Measurements from ENCODE around the gene ANKK1. TPM values are rescaled to one million over a fixed set of nuclear protein-coding genes. Genes with fewer than 3 reads are reported as not detected.

The ANKK1 gene
- total and polyA plus RNA-seq, 2 of the 8 experiments (the other 6 are each of a cell fraction or from before 2014, with no cell fraction given) = 0.11 TPM; not detected in 1

GRCh38 chr11:113392236-113392921 lies 4.8 kb downstream of the ANKK1 start:
- H3K14ac ChIP-seq (ENCODE audit: insufficient read length) = no peak overlapping the region
- H3K79me2 ChIP-seq (ENCODE audit: control insufficient read depth in 1 of 2, insufficient read depth in 2 of 2, low read length in 2 of 2) = no peaks in the 10 kb centered on the region
- CTCF ChIA-PET (ENCODE audit: partially characterized antibody) = interaction anchor here (1.2 to 1.4 kb wide), 2 partner anchors 103 to 336 kb away, joined by 3 read pairs; no protein-coding TSS in a partner anchor
- WGBS, 2 experiments (ENCODE audit: extremely low coverage in 1 of 2, insufficient coverage in 1 of 2, insufficient read length in 1 of 2, insufficient replicate concordance in 2 of 2, low coverage in 1 of 2, low lambda C conversion rate in 2 of 2, missing lambda C conversion rate in 1 of 2) = 83% methylated on average over 3 of the region's 3 CpGs; no CpG with 5 or more reads in 1 of the 2 experiments
- no peak overlapping the region for H3K4ac ChIP-seq (replicated peaks; ENCODE audit: insufficient read length, low read depth, low read length)
- H3K9me3 ChIP-seq (ENCODE audit: insufficient read depth in 2 of 2, low read depth in 1 of 2, low read length in 1 of 2) = no peaks in the 10 kb centered on the region
- H2BK15ac ChIP-seq (ENCODE audit: low read length) = no peak overlapping the region
- H2BK12ac ChIP-seq (ENCODE audit: low read depth, low read length) = no peak overlapping the region
- H3K27me3 ChIP-seq (replicated peaks in 1 of 4; ENCODE audit: control insufficient read depth in 3 of 4, extremely low read depth in 1 of 4, insufficient read depth in 3 of 4, low read length in 3 of 4) = no peaks in the 10 kb centered on the region; a peak in 1 of 7 replicates
- FAIRE-seq (no peak), DNase-seq (ENCODE audit: low read depth in 1 of 2, low spot score in 2 of 2) (no peak)
- H3K18ac ChIP-seq (ENCODE audit: extremely low read depth, low read length) = no peak overlapping the region
- no peak overlapping the region for H4K5ac ChIP-seq (ENCODE audit: insufficient read length, low read depth, low read length)
- H2AFZ ChIP-seq (ENCODE audit: low read length) = no peak overlapping the region
- H3K23me2 ChIP-seq (ENCODE audit: low read depth, low read length) = no peaks in the 10 kb centered on the region
- H2AK5ac ChIP-seq (ENCODE audit: low read depth, low read length) = no peak overlapping the region
- H3K36me3 ChIP-seq (ENCODE audit: control insufficient read depth in 2 of 4, insufficient read depth in 4 of 4, low read length in 3 of 4) = no peaks in the 10 kb centered on the region
- no peak overlapping the region for H2BK120ac ChIP-seq (replicated peaks; ENCODE audit: low read depth, low read length)
- H3K79me1 ChIP-seq (ENCODE audit: low read depth, low read length) = no peaks in the 10 kb centered on the region
- no peak overlapping the region for H3K56ac ChIP-seq (replicated peaks; ENCODE audit: insufficient read length, low read depth, low read length)
- no peak overlapping the region for H3K4me2 ChIP-seq (ENCODE audit: insufficient read depth in 1 of 2, low read depth in 2 of 2, low read length in 2 of 2)
- peaks cover 1 to 4% (median 3%) of the 10 kb centered on the region in 4 experiments; a peak in 5 of 7 replicates for H3K4me1 ChIP-seq (replicated peaks in 1 of 4; ENCODE audit: control insufficient read depth in 3 of 4, insufficient read depth in 4 of 4, low read length in 3 of 4)
- H4K20me1 ChIP-seq (replicated peaks in 1 of 2; ENCODE audit: control insufficient read depth in 1 of 2, insufficient read depth in 2 of 2, low read length in 2 of 2) = no peaks in the 10 kb centered on the region
- no peak overlapping the region for H4K8ac ChIP-seq (ENCODE audit: extremely low read depth, insufficient read depth, low read length)
- POLR2A ChIA-PET (ENCODE audit: partially characterized antibody) = no interaction called here
- no peak overlapping the region for H3K9ac ChIP-seq (replicated peaks in 1 of 4; ENCODE audit: extremely low read depth in 1 of 4, low read depth in 3 of 4, low read length in 3 of 4)
- no peak overlapping the region for H3K4me3 ChIP-seq (ENCODE audit: extremely low read depth in 1 of 4, insufficient read depth in 2 of 4, low read depth in 3 of 4, low read length in 4 of 4)
- no peak overlapping the region for H2BK5ac ChIP-seq (ENCODE audit: low read depth, low read length)
- H4K91ac ChIP-seq (replicated peaks; ENCODE audit: insufficient read length, low read length) = no peak overlapping the region
- H3K23ac ChIP-seq (ENCODE audit: insufficient read length) = no peak overlapping the region
- TF ChIP-seq BACH1 (IDR thresholded peaks at IDR 0.05; ENCODE audit: low read length) (no peak), USF2 (IDR thresholded peaks at IDR 0.05; ENCODE audit: low read length) (no peak), MAFK (IDR thresholded peaks at IDR 0.05; ENCODE audit: low read depth, low read length) (no peak), POLR2AphosphoS5 (IDR thresholded peaks at IDR 0.05; ENCODE audit: low read depth, low read length) (no peak), SP2 (IDR thresholded peaks at IDR 0.05; ENCODE audit: low read length) (no peak), BRCA1 (IDR thresholded peaks at IDR 0.05; ENCODE audit: low read depth, low read length) (no peak)
- no peak overlapping the region for H2BK20ac ChIP-seq (ENCODE audit: low read length)
- H3K27ac ChIP-seq (ENCODE audit: low read depth, low read length) = no peak overlapping the region
